GM12864 (cell line): ENCODE results near the gene MAP2K4.

ENCODE experiments used
- DNase-seq: peaks from one replicate; pipeline ENCODE4 v3.0.0-alpha.2; 2011; ENCODE audit warnings: low read depth
- H3K4me3 ChIP-seq: 2 replicates; pipeline ENCODE4 v1.5.1; 2011; ENCODE audit warnings: mild to moderate bottlenecking, low read depth, low read length, control low read depth
- TF ChIP-seq, protein P1 (sequence below): IDR thresholded peaks from 2 replicates; pipeline ENCODE4 v1.5.1; 2011; ENCODE audit warnings: low read depth, mild to moderate bottlenecking, moderate library complexity, low read length, control low read depth, inconsistent platforms; ENCODE audit errors: missing control alignments

Gene MAP2K4

GRCh38 chr17:12064395-12064794, 43.7 kb downstream of the MAP2K4 start:
- TF ChIP-seq, protein P1, sequence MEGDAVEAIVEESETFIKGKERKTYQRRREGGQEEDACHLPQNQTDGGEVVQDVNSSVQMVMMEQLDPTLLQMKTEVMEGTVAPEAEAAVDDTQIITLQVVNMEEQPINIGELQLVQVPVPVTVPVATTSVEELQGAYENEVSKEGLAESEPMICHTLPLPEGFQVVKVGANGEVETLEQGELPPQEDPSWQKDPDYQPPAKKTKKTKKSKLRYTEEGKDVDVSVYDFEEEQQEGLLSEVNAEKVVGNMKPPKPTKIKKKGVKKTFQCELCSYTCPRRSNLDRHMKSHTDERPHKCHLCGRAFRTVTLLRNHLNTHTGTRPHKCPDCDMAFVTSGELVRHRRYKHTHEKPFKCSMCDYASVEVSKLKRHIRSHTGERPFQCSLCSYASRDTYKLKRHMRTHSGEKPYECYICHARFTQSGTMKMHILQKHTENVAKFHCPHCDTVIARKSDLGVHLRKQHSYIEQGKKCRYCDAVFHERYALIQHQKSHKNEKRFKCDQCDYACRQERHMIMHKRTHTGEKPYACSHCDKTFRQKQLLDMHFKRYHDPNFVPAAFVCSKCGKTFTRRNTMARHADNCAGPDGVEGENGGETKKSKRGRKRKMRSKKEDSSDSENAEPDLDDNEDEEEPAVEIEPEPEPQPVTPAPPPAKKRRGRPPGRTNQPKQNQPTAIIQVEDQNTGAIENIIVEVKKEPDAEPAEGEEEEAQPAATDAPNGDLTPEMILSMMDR: no peak
- H3K4me3 ChIP-seq: no peak overlapping the region
- DNase-seq: no peak

GRCh38 chr17:12067485-12067884, 46.8 kb downstream of the MAP2K4 start:
- DNase-seq: no peak
- TF ChIP-seq, protein P1: no peak
- H3K4me3 ChIP-seq: no peak overlapping the region

DNA sequence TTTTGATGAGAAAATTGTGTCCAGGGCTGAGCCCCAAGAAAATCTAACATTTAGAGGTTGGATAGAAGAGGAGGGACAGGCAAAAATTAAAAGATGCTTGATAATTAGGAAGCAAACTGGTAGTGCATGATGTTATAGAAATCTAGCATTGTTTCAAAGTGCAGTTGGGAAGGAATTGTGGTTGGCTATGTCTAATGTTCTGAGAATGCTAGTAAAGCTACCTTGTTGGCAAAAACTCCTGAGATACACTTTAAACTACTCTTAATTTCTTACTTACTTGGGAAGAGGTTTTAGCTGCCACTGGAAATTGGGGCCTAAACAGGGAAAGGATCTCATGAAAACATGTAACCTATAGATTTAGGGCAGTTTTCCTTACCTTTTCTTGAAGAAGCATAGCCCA, 48.3 kb downstream of the MAP2K4 start:
- DNase-seq: no peak
- no peak overlapping the region for H3K4me3 ChIP-seq
- TF ChIP-seq, protein P1: no peak

DNA sequence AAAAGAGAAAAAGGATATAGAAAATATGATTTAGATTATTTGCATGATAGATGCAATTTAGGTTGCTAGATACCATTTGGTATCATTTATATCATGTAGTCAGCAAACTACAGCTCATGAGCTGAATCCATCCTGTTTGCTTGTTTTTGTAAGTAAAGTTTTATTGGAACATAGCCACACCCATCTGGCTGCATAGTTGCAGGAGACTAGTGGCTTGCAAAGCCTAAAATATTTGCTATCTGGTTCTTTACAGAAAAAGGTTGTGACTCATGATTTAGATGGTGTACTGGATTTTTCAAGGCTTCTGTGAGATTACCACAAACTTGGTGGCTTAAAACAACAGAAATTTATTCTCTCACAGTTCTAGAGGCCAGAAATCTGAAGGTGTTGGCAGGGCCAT, 49.9 kb downstream of the MAP2K4 start:
- no peak for DNase-seq
- TF ChIP-seq, protein P1: no peak

GRCh38 chr17:12074346-12074745, 53.7 kb downstream of the MAP2K4 start:
- no peak for DNase-seq
- TF ChIP-seq, protein P1: no peak
- no peak overlapping the region for H3K4me3 ChIP-seq

More for the DNA sequence above, 49.9 kb downstream of the MAP2K4 start:
- no peak overlapping the region for H3K4me3 ChIP-seq

- TF ChIP-seq, protein P1: no peak
- no peak for DNase-seq
- no peak overlapping the region for H3K4me3 ChIP-seq
Observed at GRCh38 chr17:12077773-12078172, 57.1 kb downstream of the MAP2K4 start.

DNA sequence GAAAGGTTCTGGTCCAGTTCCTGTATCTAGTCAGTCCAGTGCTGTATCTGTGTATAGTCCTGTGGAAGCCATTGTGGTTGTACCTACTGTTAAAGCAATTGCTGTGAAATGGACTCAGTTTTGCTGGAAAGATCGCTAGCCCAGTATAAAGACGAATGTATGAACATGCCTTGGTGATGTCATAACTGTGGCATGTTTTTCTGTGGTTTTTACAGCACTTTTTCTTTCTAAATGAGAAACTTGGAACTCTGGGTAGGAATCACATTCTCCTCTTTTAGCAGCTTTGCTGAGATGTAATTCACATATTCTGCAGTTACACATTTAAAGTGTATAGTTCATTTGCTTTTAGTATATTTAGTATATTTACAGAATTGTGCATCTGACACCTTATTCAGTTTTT, 58.1 kb downstream of the MAP2K4 start:
- TF ChIP-seq, protein P1: no peak
- no peak for DNase-seq
- no peak overlapping the region for H3K4me3 ChIP-seq
